Measurements from ENCODE around the gene EHMT2. TPM values are rescaled to one million over a fixed set of nuclear protein-coding genes. Genes with fewer than 3 reads are reported as not detected.
A peak's percentile ranks its signal among the peaks of the same experiment; 100 is the strongest.

The EHMT2 gene
- total RNA-seq, 6 experiments from 2014 or later: 43.4 to 47.4 (median 45.9) TPM

DNA sequence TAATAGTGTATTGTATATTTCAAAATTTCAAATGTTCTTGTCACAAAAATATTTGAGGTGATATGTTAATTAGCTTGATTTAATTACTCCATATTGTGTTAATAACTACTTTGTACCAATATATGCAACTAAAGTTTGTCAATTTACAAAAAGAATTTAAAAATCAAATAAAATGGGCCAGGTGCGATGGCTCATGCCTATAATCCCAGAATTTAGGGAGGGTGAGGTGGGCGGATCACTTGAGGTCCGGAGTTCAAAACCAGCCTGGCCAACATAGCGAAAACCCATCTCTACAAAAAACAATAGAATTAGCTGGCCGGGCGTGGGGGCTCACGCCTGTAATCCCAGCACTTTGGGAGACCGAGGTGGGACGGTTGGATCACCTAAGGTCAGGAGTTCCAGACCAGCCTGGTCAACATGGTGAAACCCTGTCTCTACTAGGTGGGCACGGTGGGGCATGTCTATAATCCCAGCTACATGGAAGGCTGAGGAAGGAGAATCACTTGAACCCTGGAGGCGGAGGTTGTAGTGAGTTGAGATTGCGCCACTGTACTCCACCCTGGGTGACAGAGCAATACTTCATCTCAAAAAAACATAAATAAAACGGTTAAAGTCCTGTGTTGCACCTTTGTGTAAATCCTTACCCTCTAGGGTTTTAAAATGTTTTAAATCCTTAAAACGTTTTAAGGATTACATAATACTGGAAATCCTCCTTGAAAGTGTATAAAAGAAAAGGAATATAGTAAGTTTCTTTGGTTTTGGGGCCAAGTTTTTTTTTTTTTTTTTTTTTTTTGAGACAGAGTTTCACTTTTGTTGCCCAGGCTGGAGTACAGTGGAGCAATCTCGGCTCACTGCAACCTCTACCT is 65.9 kb downstream of the EHMT2 start:
- peaks cover 26% of the 10 kb centered on the region for H3K27me3 Mint-ChIP-seq (ENCODE audit: insufficient read depth)
- H3K4me1 Mint-ChIP-seq (ENCODE audit: low read depth): peaks cover 28% of the 10 kb centered on the region
- peak overlapping the region; percentile 97 for H3K4me3 Mint-ChIP-seq
- H3K36me3 Mint-ChIP-seq (ENCODE audit: low read depth): peaks cover 37% of the 10 kb centered on the region
- TF ChIP-seq, protein P1, sequence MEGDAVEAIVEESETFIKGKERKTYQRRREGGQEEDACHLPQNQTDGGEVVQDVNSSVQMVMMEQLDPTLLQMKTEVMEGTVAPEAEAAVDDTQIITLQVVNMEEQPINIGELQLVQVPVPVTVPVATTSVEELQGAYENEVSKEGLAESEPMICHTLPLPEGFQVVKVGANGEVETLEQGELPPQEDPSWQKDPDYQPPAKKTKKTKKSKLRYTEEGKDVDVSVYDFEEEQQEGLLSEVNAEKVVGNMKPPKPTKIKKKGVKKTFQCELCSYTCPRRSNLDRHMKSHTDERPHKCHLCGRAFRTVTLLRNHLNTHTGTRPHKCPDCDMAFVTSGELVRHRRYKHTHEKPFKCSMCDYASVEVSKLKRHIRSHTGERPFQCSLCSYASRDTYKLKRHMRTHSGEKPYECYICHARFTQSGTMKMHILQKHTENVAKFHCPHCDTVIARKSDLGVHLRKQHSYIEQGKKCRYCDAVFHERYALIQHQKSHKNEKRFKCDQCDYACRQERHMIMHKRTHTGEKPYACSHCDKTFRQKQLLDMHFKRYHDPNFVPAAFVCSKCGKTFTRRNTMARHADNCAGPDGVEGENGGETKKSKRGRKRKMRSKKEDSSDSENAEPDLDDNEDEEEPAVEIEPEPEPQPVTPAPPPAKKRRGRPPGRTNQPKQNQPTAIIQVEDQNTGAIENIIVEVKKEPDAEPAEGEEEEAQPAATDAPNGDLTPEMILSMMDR (IDR thresholded peaks at IDR 0.05): no peak
- H3K9me3 Mint-ChIP-seq: peaks cover 7% of the 10 kb centered on the region; the same call in 1 of the 2 replicates
- no peak for DNase-seq
- 0 out of 2 replicates have a peak overlapping the region, but pooled peaks have one; percentile 90 for H3K27ac Mint-ChIP-seq

DNA sequence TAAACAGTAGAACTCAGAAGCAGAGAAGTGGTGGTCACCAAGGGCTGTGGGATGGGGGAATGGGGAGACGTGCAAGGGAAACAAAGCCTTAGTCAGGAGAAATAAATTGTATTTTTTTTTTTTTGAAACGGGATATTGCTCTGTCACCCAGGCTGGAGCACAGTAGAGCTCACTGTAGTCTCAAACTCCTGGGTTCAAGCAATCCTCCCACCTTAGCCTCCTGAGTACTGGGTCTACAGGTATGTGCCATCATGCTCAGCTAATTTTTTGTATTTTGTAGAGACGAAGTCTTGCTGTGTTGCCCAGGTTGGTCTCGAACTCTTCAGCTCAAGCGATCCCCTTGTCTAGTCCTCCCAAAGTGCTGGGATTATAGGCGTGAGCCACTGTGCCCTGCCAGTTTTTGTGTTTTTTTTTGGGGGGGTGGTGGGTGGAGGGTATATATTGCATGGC is 66.6 kb downstream of the EHMT2 start:
- DNase-seq: no peak
- peak overlapping the region; percentile 90 for H3K27ac Mint-ChIP-seq
- TF ChIP-seq, protein P1 (IDR thresholded peaks at IDR 0.05): no peak
- H3K4me3 Mint-ChIP-seq: peak overlapping the region; percentile 97
- H3K9me3 Mint-ChIP-seq: peaks cover under 1% of the 10 kb centered on the region; the same call in 1 of the 2 replicates
- peaks cover 24% of the 10 kb centered on the region for H3K4me1 Mint-ChIP-seq (ENCODE audit: low read depth)
- peaks cover 19% of the 10 kb centered on the region for H3K27me3 Mint-ChIP-seq (ENCODE audit: insufficient read depth)
- peaks cover 31% of the 10 kb centered on the region for H3K36me3 Mint-ChIP-seq (ENCODE audit: low read depth)

Other genes starting within 250 kb of the EHMT2 start
- gene BAG6, start 245.0 kb downstream of the EHMT2 start, total RNA-seq (2021; fragmentation: NEBNext Ultra II Directional; extraction: Animal tissue kit (Norgen Biotek cat#: 25700)): 100 to 1,000 TPM; 247 to 273 (median 262) TPM
- 1 to 10 TPM; 2.4 to 4.3 (median 2.8) TPM for gene APOM, start 241.8 kb downstream of the EHMT2 start, total RNA-seq (2021; fragmentation: NEBNext Ultra II Directional; extraction: Animal tissue kit (Norgen Biotek cat#: 25700))
- 10 to 100 TPM; 13.4 to 16.2 (median 14.9) TPM for gene C6orf47, start 236.9 kb downstream of the EHMT2 start, total RNA-seq (2021; fragmentation: NEBNext Ultra II Directional; extraction: Animal tissue kit (Norgen Biotek cat#: 25700))
- 10 to 100 TPM; 11.6 to 14.9 (median 13.0) TPM for gene GPANK1, start 232.7 kb downstream of the EHMT2 start, total RNA-seq (2021; fragmentation: NEBNext Ultra II Directional; extraction: Animal tissue kit (Norgen Biotek cat#: 25700))
- 100 to 1,000 TPM; 200 to 255 (median 225) TPM for gene CSNK2B, start 231.6 kb downstream of the EHMT2 start, total RNA-seq (2021; fragmentation: NEBNext Ultra II Directional; extraction: Animal tissue kit (Norgen Biotek cat#: 25700))
- gene LY6G5B, start 227.7 kb downstream of the EHMT2 start, total RNA-seq (2021; fragmentation: NEBNext Ultra II Directional; extraction: Animal tissue kit (Norgen Biotek cat#: 25700)): 1 to 10 TPM; 4.6 to 6.0 (median 5.3) TPM
- gene LY6G5C, start 216.6 kb downstream of the EHMT2 start, total RNA-seq (2021; fragmentation: NEBNext Ultra II Directional; extraction: Animal tissue kit (Norgen Biotek cat#: 25700)): 1 to 10 TPM; 2.2 to 2.9 (median 2.8) TPM
- gene ABHD16A, start 194.4 kb downstream of the EHMT2 start, total RNA-seq (2021; fragmentation: NEBNext Ultra II Directional; extraction: Animal tissue kit (Norgen Biotek cat#: 25700)): 10 to 100 TPM; 27.4 to 39.6 (median 32.0) TPM
- not detected for gene LY6G6F, start 190.8 kb downstream of the EHMT2 start, total RNA-seq (2021; fragmentation: NEBNext Ultra II Directional; extraction: Animal tissue kit (Norgen Biotek cat#: 25700))
- not detected for gene LY6G6D, start 182.3 kb downstream of the EHMT2 start, total RNA-seq (2021; fragmentation: NEBNext Ultra II Directional; extraction: Animal tissue kit (Norgen Biotek cat#: 25700))
- gene LY6G6C, start 176.0 kb downstream of the EHMT2 start, total RNA-seq (2021; fragmentation: NEBNext Ultra II Directional; extraction: Animal tissue kit (Norgen Biotek cat#: 25700)): not detected
- not detected for gene MPIG6B, start 174.3 kb downstream of the EHMT2 start, total RNA-seq (2021; fragmentation: NEBNext Ultra II Directional; extraction: Animal tissue kit (Norgen Biotek cat#: 25700))
- gene DDAH2, start 168.4 kb downstream of the EHMT2 start, total RNA-seq (2021; fragmentation: NEBNext Ultra II Directional; extraction: Animal tissue kit (Norgen Biotek cat#: 25700)): 10 to 100 TPM; 44.0 to 47.8 (median 46.0) TPM
- 100 to 1,000 TPM; 638 to 833 (median 745) TPM for gene CLIC1, start 161.2 kb downstream of the EHMT2 start, total RNA-seq (2021; fragmentation: NEBNext Ultra II Directional; extraction: Animal tissue kit (Norgen Biotek cat#: 25700))
- gene MSH5, start 157.7 kb downstream of the EHMT2 start, total RNA-seq (2021; fragmentation: NEBNext Ultra II Directional; extraction: Animal tissue kit (Norgen Biotek cat#: 25700)): 10 to 100 TPM in 4 of 6 experiments, 1 to 10 TPM in 2; 7.4 to 14.8 (median 12.6) TPM
- 1 to 10 TPM in 5 of 6 experiments, under 1 TPM in 1; 0.91 to 2.4 (median 1.3) TPM for gene SAPCD1, start 135.0 kb downstream of the EHMT2 start, total RNA-seq (2021; fragmentation: NEBNext Ultra II Directional; extraction: Animal tissue kit (Norgen Biotek cat#: 25700))
- under 1 TPM; 0.24 to 0.83 (median 0.64) TPM for gene VWA7, start 120.4 kb downstream of the EHMT2 start, total RNA-seq (2021; fragmentation: NEBNext Ultra II Directional; extraction: Animal tissue kit (Norgen Biotek cat#: 25700))
- gene VARS1, start 101.9 kb downstream of the EHMT2 start, total RNA-seq (2021; fragmentation: NEBNext Ultra II Directional; extraction: Animal tissue kit (Norgen Biotek cat#: 25700)): 100 to 1,000 TPM; 117 to 144 (median 127) TPM
- gene LSM2, start 90.7 kb downstream of the EHMT2 start, total RNA-seq (2021; fragmentation: NEBNext Ultra II Directional; extraction: Animal tissue kit (Norgen Biotek cat#: 25700)): 10 to 100 TPM; 31.8 to 48.5 (median 43.4) TPM
- gene HSPA1L, start 82.4 kb downstream of the EHMT2 start, total RNA-seq (2021; fragmentation: NEBNext Ultra II Directional; extraction: Animal tissue kit (Norgen Biotek cat#: 25700)): 1 to 10 TPM; 1.2 to 1.9 (median 1.6) TPM
- gene HSPA1A, start 82.2 kb downstream of the EHMT2 start, total RNA-seq (2021; fragmentation: NEBNext Ultra II Directional; extraction: Animal tissue kit (Norgen Biotek cat#: 25700)): 100 to 1,000 TPM in 1 of 6 experiments, 10 to 100 TPM in 5; 78.5 to 102 (median 84.7) TPM
- gene HSPA1B, start 70.0 kb downstream of the EHMT2 start, total RNA-seq (2021; fragmentation: NEBNext Ultra II Directional; extraction: Animal tissue kit (Norgen Biotek cat#: 25700)): 100 to 1,000 TPM in 2 of 6 experiments, 10 to 100 TPM in 4; 95.5 to 116 (median 98.9) TPM
- gene NEU1, start 34.9 kb downstream of the EHMT2 start, total RNA-seq (2021; fragmentation: NEBNext Ultra II Directional; extraction: Animal tissue kit (Norgen Biotek cat#: 25700)): 10 to 100 TPM; 35.8 to 48.6 (median 40.9) TPM
- under 1 TPM in 1 of 6 experiments, not detected in 5; 0.10 TPM for gene SLC44A4, start 18.7 kb downstream of the EHMT2 start, total RNA-seq (2021; fragmentation: NEBNext Ultra II Directional; extraction: Animal tissue kit (Norgen Biotek cat#: 25700))
- 1 to 10 TPM; 7.3 to 9.0 (median 8.3) TPM for gene ZBTB12, start 4.4 kb upstream of the EHMT2 start, total RNA-seq (2021; fragmentation: NEBNext Ultra II Directional; extraction: Animal tissue kit (Norgen Biotek cat#: 25700))
- under 1 TPM in 4 of 6 experiments, not detected in 2; 0.24 to 0.43 (median 0.43) TPM for gene C2, start 30.0 kb upstream of the EHMT2 start, total RNA-seq (2021; fragmentation: NEBNext Ultra II Directional; extraction: Animal tissue kit (Norgen Biotek cat#: 25700))
- 1 to 10 TPM in 2 of 6 experiments, under 1 TPM in 3, not detected in 1; 0.33 to 1.3 (median 0.81) TPM for gene CFB, start 48.4 kb upstream of the EHMT2 start, total RNA-seq (2021; fragmentation: NEBNext Ultra II Directional; extraction: Animal tissue kit (Norgen Biotek cat#: 25700))
- 10 to 100 TPM; 63.4 to 87.0 (median 78.7) TPM for gene NELFE, start 61.3 kb upstream of the EHMT2 start, total RNA-seq (2021; fragmentation: NEBNext Ultra II Directional; extraction: Animal tissue kit (Norgen Biotek cat#: 25700))
- gene SKIC2, start 61.5 kb upstream of the EHMT2 start, total RNA-seq (2021; fragmentation: NEBNext Ultra II Directional; extraction: Animal tissue kit (Norgen Biotek cat#: 25700)): 10 to 100 TPM; 74.0 to 83.3 (median 77.8) TPM
- 10 to 100 TPM; 14.1 to 20.5 (median 16.5) TPM for gene DXO, start 74.4 kb upstream of the EHMT2 start, total RNA-seq (2021; fragmentation: NEBNext Ultra II Directional; extraction: Animal tissue kit (Norgen Biotek cat#: 25700))
- 1 to 10 TPM; 1.2 to 3.2 (median 2.0) TPM for gene C4A, start 84.4 kb upstream of the EHMT2 start, total RNA-seq (2021; fragmentation: NEBNext Ultra II Directional; extraction: Animal tissue kit (Norgen Biotek cat#: 25700))
- 1 to 10 TPM; 1.5 to 2.5 (median 2.0) TPM for gene C4B, start 117.1 kb upstream of the EHMT2 start, total RNA-seq (2021; fragmentation: NEBNext Ultra II Directional; extraction: Animal tissue kit (Norgen Biotek cat#: 25700))
- under 1 TPM in 1 of 6 experiments, not detected in 5; 0.17 TPM for gene CYP21A2, start 140.7 kb upstream of the EHMT2 start, total RNA-seq (2021; fragmentation: NEBNext Ultra II Directional; extraction: Animal tissue kit (Norgen Biotek cat#: 25700))
- 1 to 10 TPM in 1 of 6 experiments, under 1 TPM in 5; 0.28 to 1.4 (median 0.83) TPM for gene TNXB, start 211.6 kb upstream of the EHMT2 start, total RNA-seq (2021; fragmentation: NEBNext Ultra II Directional; extraction: Animal tissue kit (Norgen Biotek cat#: 25700))
- 10 to 100 TPM; 80.0 to 96.2 (median 88.7) TPM for gene ATF6B, start 230.5 kb upstream of the EHMT2 start, total RNA-seq (2021; fragmentation: NEBNext Ultra II Directional; extraction: Animal tissue kit (Norgen Biotek cat#: 25700))
- gene FKBPL, start 232.6 kb upstream of the EHMT2 start, total RNA-seq (2021; fragmentation: NEBNext Ultra II Directional; extraction: Animal tissue kit (Norgen Biotek cat#: 25700)): 1 to 10 TPM; 4.3 to 6.0 (median 4.9) TPM